Kidney (tissue), 14 donors: Measurements from ENCODE around the gene WDR7. TPM values are rescaled to one million over a fixed set of nuclear protein-coding genes. Genes with fewer than 3 reads are reported as not detected.

Experiments
- DNase-seq, 5 donors: peaks; one replicate each; pipeline ENCODE4 v3.0.0-alpha.2; 2013 to 2020
- FAIRE-seq: peaks from 2 replicates; lab custom pipeline; 2012; peaks lifted over from hg19 to GRCh38; lab: Jason Lieb, UNC
- H3K27ac ChIP-seq, 2 donors: one replicate each; pipeline ENCODE4 v1.7.0; 2013; ENCODE audit warnings: low read depth in 2 of 2, low read length in 2 of 2, inconsistent platforms in 1 of 2
- H3K27me3 ChIP-seq: one replicate; pipeline ENCODE4 v1.7.1; 2013; ENCODE audit warnings: low read length, inconsistent platforms; ENCODE audit not compliant: control insufficient read depth, insufficient read depth
- H3K36me3 ChIP-seq, 3 donors: one replicate each; pipeline versions ENCODE4 v1.7.0 to v1.7.1; 2013; ENCODE audit warnings: low read length in 3 of 3, control low read depth in 1 of 3, inconsistent platforms in 1 of 3; ENCODE audit not compliant: insufficient read depth in 3 of 3, control insufficient read depth in 2 of 3
- H3K4me1 ChIP-seq, 3 donors: one replicate each; pipeline versions ENCODE4 v1.7.0 to v1.7.1; 2013; ENCODE audit warnings: low read length in 3 of 3, inconsistent platforms in 1 of 3, low read depth in 1 of 3; ENCODE audit not compliant: control insufficient read depth in 2 of 3, insufficient read depth in 2 of 3
- H3K4me3 ChIP-seq, 3 donors: one replicate each; pipeline versions ENCODE4 v1.7.0 to v1.8.1; 2013; ENCODE audit warnings: low read length in 3 of 3, control low read depth in 1 of 3, inconsistent platforms in 1 of 3
- H3K9ac ChIP-seq, 3 donors: one replicate each; pipeline versions ENCODE4 v1.7.0 to v1.7.1; 2013; ENCODE audit warnings: low read length in 3 of 3, control low read depth in 1 of 3, inconsistent platforms in 1 of 3
- H3K9me3 ChIP-seq, 3 donors: one replicate each; pipeline versions ENCODE4 v1.7.0 to v1.7.1; 2013; ENCODE audit warnings: low read length in 3 of 3, control low read depth in 1 of 3, inconsistent platforms in 1 of 3; ENCODE audit not compliant: control insufficient read depth in 2 of 3, insufficient read depth in 1 of 3
- CTCF ChIP-seq: IDR thresholded peaks from 3 replicates; pipeline ENCODE4 v1.5.1; 2012; ENCODE audit warnings: mild to moderate bottlenecking, moderate library complexity, borderline replicate concordance; ENCODE audit not compliant: insufficient read depth; ENCODE audit errors: extremely low read depth
- intact Hi-C: fragments of 100-400 bp; cut with DNase I; formaldehyde crosslinking; loops from one replicate; pipeline ENCODE4 v1.11.1; 2022
- polyA plus RNA-seq: library from polyadenylated mRNA; stranded (reverse); fragments of 350-450 nt; fragmentation: Illumina TruSeq; extraction: RNeasy Lipid Tissue Mini Kit (QIAGEN cat#74804); gene quantifications from one replicate; pipeline ENCODE4 v1.2.3, GENCODE V29; 2014; ENCODE audit warnings: low read depth, low replicate concordance; ENCODE audit not compliant: insufficient read depth
- total RNA-seq: library from RNA; stranded (reverse); fragmentation: NEBNext Ultra II Directional; extraction: Animal tissue kit (Norgen Biotek cat#: 25700); gene quantifications from one replicate; pipeline ENCODE4 v1.2.1, GENCODE V29; 2021
- donor health status: control.
- donor health status: control.
- donor health status: control.
- donor health status: control.
- donor health status: control.
- donor health status: DM: yes; HTN: yes; CAD: no.
- donor health status: Normal renal cell carcinoma (clear cell type).

WDR7 gene
- total and polyA plus RNA-seq, 2 donors from 2014 or later = 7.3 to 34.4 TPM

GRCh38 chr18:56711708-56712445 lies 60.7 kb downstream of the WDR7 start:
- FAIRE-seq = no peak
- Histone ChIP-seq H3K4me1 (no peaks in the 10 kb centered on the region), H3K36me3 (no peaks in the 10 kb centered on the region), H3K27ac (no peak overlapping the region), H3K27me3 (no peaks in the 10 kb centered on the region), H3K9me3 (no peaks in the 10 kb centered on the region), H3K4me3 (no peak overlapping the region), H3K9ac (no peak overlapping the region)
- TF ChIP-seq CTCF = no peak
- no peak for DNase-seq
- intact Hi-C loops = no loop called here

- Histone ChIP-seq H3K4me3 (no peak overlapping the region), H3K4me1 (no peaks in the 10 kb centered on the region), H3K36me3 (no peaks in the 10 kb centered on the region), H3K27ac (no peak overlapping the region), H3K9me3 (no peaks in the 10 kb centered on the region), H3K27me3 (no peaks in the 10 kb centered on the region), H3K9ac (no peak overlapping the region)
- intact Hi-C loops = no loop called here
- no peak for FAIRE-seq
- DNase-seq = no peak
- TF ChIP-seq CTCF = no peak
These were observed 61.6 kb downstream of the WDR7 start for GRCh38 chr18:56712761-56713160.

GRCh38 chr18:56715121-56715520 lies 64.0 kb downstream of the WDR7 start:
- no peak for FAIRE-seq
- TF ChIP-seq CTCF = no peak
- no peaks in the 10 kb centered on the region for H3K27me3 ChIP-seq
- no peaks in the 10 kb centered on the region for H3K36me3 ChIP-seq
- H3K4me1 ChIP-seq = no peaks in the 10 kb centered on the region
- no peaks in the 10 kb centered on the region for H3K9me3 ChIP-seq
- DNase-seq = no peak
- intact Hi-C loops = no loop called here
- no peak overlapping the region for H3K4me3 ChIP-seq
- H3K27ac ChIP-seq = no peak overlapping the region
- H3K9ac ChIP-seq = no peak overlapping the region
